ENCODE data around the gene TSLP. TPM values are rescaled to one million over a fixed set of nuclear protein-coding genes. Genes with fewer than 3 reads are reported as not detected.

Gene TSLP
- under 1 TPM; 0.30 to 0.64 (median 0.48) TPM for total RNA-seq

DNA sequence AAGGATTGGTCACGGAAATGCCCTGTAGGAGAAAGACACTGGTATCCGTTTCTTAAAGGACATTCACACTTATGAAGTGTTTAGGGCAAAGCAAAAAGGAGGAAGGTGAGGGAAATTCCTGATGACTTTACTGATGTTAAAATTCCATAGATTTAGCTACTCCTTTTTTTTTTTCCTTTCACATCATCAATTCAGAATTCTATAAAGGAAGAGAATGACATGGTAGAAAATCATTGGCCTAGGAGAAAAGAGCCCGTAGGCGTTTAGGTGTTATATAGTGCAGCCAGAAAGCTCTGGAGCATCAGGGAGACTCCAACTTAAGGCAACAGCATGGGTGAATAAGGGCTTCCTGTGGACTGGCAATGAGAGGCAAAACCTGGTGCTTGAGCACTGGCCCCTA lies at the start of gene TSLP:
Gene TSLP (plus strand): TSS at position 301 of the 400 bp plus-strand sequence. CDS start 178 bp downstream, outside the sequence.
- TF ChIP-seq POLR2A (IDR thresholded peaks at IDR 0.05): no peak
- TF ChIP-seq, protein P1, sequence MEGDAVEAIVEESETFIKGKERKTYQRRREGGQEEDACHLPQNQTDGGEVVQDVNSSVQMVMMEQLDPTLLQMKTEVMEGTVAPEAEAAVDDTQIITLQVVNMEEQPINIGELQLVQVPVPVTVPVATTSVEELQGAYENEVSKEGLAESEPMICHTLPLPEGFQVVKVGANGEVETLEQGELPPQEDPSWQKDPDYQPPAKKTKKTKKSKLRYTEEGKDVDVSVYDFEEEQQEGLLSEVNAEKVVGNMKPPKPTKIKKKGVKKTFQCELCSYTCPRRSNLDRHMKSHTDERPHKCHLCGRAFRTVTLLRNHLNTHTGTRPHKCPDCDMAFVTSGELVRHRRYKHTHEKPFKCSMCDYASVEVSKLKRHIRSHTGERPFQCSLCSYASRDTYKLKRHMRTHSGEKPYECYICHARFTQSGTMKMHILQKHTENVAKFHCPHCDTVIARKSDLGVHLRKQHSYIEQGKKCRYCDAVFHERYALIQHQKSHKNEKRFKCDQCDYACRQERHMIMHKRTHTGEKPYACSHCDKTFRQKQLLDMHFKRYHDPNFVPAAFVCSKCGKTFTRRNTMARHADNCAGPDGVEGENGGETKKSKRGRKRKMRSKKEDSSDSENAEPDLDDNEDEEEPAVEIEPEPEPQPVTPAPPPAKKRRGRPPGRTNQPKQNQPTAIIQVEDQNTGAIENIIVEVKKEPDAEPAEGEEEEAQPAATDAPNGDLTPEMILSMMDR (IDR thresholded peaks at IDR 0.05): no peak
- DNase-seq (ENCODE audit: low spot score in 2 of 2): no peak
- no peak within 1 kb of the TSS for H3K4me3 ChIP-seq (ENCODE audit: low read depth, poor library complexity, severe bottlenecking)
- WGBS, 2 donors: 82 to 83% methylated on average over 4 of the region's 4 CpGs
- intact Hi-C loops (cut with DNase I; ENCODE audit: low total_unique reads): no loop called here

DNA sequence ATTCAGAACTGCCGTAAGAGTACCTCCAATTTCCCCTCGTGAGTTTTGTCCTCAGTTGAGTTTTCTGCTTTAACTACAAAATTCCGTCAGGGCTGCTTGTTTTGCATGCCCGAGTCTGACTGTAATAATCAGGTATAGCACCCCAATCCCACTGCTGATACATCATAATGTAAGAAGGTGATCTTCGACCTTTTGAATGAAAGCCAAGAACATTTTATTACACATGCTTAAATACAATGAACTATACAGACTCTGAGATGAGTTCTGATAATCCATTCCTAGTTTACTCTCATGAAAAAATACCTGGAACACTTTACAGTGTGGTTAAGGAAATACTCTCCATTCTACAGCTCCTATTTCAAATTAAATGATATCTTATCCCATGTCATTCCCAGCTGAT lies 49.2 kb upstream of the TSLP start:
- no peak for DNase-seq (ENCODE audit: low spot score in 2 of 2)
- H3K4me3 ChIP-seq (ENCODE audit: low read depth, poor library complexity, severe bottlenecking): no peak overlapping the region
- intact Hi-C loops (cut with DNase I; ENCODE audit: low total_unique reads): no loop called here
- TF ChIP-seq, protein P1 (IDR thresholded peaks at IDR 0.05): no peak
- TF ChIP-seq POLR2A (IDR thresholded peaks at IDR 0.05): no peak
- WGBS, 2 donors: 69 to 74% methylated on average over 5 of the region's 5 CpGs

DNA sequence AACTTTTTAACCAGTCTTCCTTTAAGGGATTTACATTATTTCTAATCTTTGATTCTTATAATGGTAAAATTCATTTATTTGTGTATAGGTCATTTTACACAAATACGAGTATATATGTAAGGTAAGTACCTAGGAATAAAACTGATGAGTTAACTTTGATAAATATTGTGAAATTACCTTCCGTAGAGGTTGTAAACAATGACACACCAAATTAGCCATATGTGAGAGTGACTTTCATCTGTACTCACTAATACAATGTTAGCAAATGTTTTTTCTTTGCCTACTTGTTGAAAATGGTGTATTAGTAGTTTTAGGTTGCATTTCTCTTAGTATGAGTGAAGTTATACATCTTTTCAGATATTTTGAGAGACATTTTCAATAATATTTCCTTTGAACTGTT lies 42.6 kb upstream of the TSLP start:
- TF ChIP-seq POLR2A (IDR thresholded peaks at IDR 0.05): no peak
- TF ChIP-seq, protein P1 (IDR thresholded peaks at IDR 0.05): no peak

DNA sequence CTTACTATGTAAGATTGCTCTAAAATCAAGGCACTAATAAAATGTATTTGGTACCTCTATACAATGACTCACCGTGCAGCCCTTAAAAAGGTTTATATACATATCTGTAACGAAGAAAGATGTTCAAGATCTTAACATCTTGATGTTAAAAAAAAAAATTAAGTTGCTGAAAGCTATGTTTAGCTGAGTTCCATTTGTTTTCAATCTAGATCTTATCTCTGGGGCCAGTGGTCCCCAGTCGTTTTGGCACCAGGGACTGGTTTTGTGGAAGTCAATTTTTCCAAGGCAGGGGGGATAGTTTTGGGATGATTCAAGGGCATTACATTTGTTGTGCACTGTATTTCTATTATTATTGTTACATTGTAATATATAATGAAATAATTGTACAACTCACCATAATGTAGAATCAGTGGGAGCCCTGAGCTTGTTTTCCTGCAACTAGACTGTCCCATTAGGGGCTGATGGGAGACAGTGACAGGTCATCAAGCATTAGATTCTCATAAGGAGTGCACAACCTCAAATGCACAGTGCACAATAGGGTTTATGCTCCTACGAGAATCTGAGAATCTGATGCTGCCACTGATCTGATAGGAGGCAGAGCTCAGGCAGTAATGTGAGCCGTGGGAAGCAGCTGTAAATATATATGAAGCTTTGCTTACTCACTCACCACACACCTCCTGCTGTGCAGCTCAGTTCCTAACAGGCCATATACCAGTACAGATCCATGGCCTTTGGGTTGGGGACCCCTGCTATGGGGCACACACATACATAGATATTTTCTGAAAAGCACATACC lies 27.6 kb upstream of the TSLP start:
- DNase-seq (ENCODE audit: low spot score in 2 of 2): no peak
- WGBS, 2 donors: 47 to 51% methylated on average over 5 of the region's 5 CpGs
- TF ChIP-seq, protein P1 (IDR thresholded peaks at IDR 0.05): no peak
- TF ChIP-seq POLR2A (IDR thresholded peaks at IDR 0.05): no peak
- intact Hi-C loops (cut with DNase I; ENCODE audit: low total_unique reads): no loop called here
- H3K4me3 ChIP-seq (ENCODE audit: low read depth, poor library complexity, severe bottlenecking): no peak overlapping the region

More for the DNA sequence above, 42.6 kb upstream of the TSLP start:
- no peak overlapping the region for H3K4me3 ChIP-seq (ENCODE audit: low read depth, poor library complexity, severe bottlenecking)
- intact Hi-C loops (cut with DNase I; ENCODE audit: low total_unique reads): loop anchor here (5.0 kb wide), 1 partner anchor 767 kb away; no protein-coding TSS in a partner anchor
- 72 to 79% methylated on average over 2 of the region's 2 CpGs for WGBS, 2 donors
- DNase-seq (ENCODE audit: low spot score in 2 of 2): no peak

DNA sequence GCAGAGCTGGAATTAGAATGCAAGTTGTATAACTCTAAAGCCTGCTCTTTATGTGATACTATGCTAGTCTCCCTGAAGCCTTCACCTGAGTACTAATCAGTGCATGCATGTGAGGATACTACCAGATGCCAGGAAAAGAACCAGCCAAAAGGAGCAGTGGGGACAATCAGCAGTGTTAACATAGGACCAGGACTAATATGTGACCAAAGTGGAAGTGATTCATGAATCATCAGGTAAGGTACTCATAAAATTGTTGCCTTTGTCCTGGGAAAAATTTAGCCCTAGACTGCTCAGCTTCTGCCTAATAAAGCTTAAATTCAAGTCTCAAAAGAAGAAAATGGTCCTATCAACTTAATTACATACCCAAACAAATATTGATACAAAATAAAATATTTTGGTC lies 13.4 kb upstream of the TSLP start:
- intact Hi-C loops (cut with DNase I; ENCODE audit: low total_unique reads): no loop called here
- no peak for TF ChIP-seq POLR2A (IDR thresholded peaks at IDR 0.05)
- TF ChIP-seq, protein P1 (IDR thresholded peaks at IDR 0.05): no peak
- DNase-seq (ENCODE audit: low spot score in 2 of 2): no peak
- no peak overlapping the region for H3K4me3 ChIP-seq (ENCODE audit: low read depth, poor library complexity, severe bottlenecking)
